Suprapubic skin (tissue), 4 donors: ENCODE measurements around the gene ZNF229. TPM values are rescaled to one million over a fixed set of nuclear protein-coding genes. Genes with fewer than 3 reads are reported as not detected.
"Not testable (repeated sequence)": the region's sequence is repeated elsewhere in the genome, so short reads cannot be mapped to it uniquely, and the experiment has no call there.

ENCODE experiments used
- DNase-seq, 2 donors: peaks; one replicate each; pipeline ENCODE4 v3.0.0-alpha.2; 2019; ENCODE audit warnings: low spot score in 2 of 2
- H3K27ac ChIP-seq: fragments of 200-600 bp; sonication (generic); one replicate; pipeline ENCODE4 v1.5.1; 2019
- H3K27me3 ChIP-seq: fragments of 200-600 bp; sonication (generic); one replicate; pipeline ENCODE4 v1.5.1; 2019
- H3K36me3 ChIP-seq: fragments of 200-600 bp; sonication (generic); one replicate; pipeline ENCODE4 v1.5.1; 2019
- H3K4me1 ChIP-seq: fragments of 200-600 bp; sonication (generic); one replicate; pipeline ENCODE4 v1.5.1; 2019
- H3K4me3 ChIP-seq: fragments of 200-600 bp; sonication (generic); one replicate; pipeline ENCODE4 v1.5.1; 2019; ENCODE audit warnings: mild to moderate bottlenecking
- H3K9me3 ChIP-seq: fragments of 200-600 bp; sonication (generic); one replicate; pipeline ENCODE4 v1.5.1; 2019
- CTCF ChIP-seq, 2 donors: fragments of 200-600 bp in 1 of 2; fragments of 450-650 bp in 1 of 2; sonication (generic) in 1 of 2; IDR thresholded peaks; one replicate each; pipeline ENCODE4 v1.5.1; 2016 to 2019; ENCODE audit warnings: antibody characterized with exemption in 2 of 2, mild to moderate bottlenecking in 1 of 2, moderate library complexity in 1 of 2
- EP300 ChIP-seq: sonication (generic); formaldehyde crosslinking; IDR thresholded peaks from one replicate; pipeline ENCODE4 v1.6.1; 2017; ENCODE audit warnings: antibody characterized with exemption
- POLR2A ChIP-seq, 2 donors: fragments of 450-650 bp; IDR thresholded peaks; one replicate each; pipeline ENCODE4 v1.6.1; 2017; ENCODE audit warnings: antibody characterized with exemption in 2 of 2, mild to moderate bottlenecking in 2 of 2, moderate library complexity in 2 of 2
- POLR2AphosphoS5 ChIP-seq, 3 donors: sonication (generic); formaldehyde crosslinking; IDR thresholded peaks; one replicate each; pipeline ENCODE4 v1.6.1; 2017; ENCODE audit warnings: antibody characterized with exemption in 3 of 3
- WGBS: methylation state at CpG from one replicate; pipeline ENCODE4 v1.1.5; 2018; 5-methylcytosine and 5-hydroxymethylcytosine counted together
- total RNA-seq, 4 donors: library from RNA; depleted of rRNA; stranded (reverse); fragments of >200 nt; gene quantifications; one replicate each; pipeline ENCODE4 v1.1.0, GENCODE V29; 2016

The ZNF229 gene
- total RNA-seq: 10 to 100 TPM in 1 of 4 donors, 1 to 10 TPM in 1, under 1 TPM in 2; 0.83 to 10.6 (median 1.6) TPM

GRCh38 chr19:44447916-44448674 is at the start of gene ZNF229:
TSS of gene ZNF229 (minus strand) at chr19:44448472. CDS start at chr19:44442847, 5,625 bp downstream.
- peak in 1 of 2 donors; percentile 64 for DNase-seq
- peaks cover 59% of the 10 kb centered on the region for H3K9me3 ChIP-seq

GRCh38 chr19:44496711-44497110 is 48.4 kb upstream of the ZNF229 start:
- no peak overlapping the region for H3K4me3 ChIP-seq
- TF ChIP-seq POLR2AphosphoS5 (IDR thresholded peaks at IDR 0.05) (no peak), EP300 (no peak), POLR2A (IDR thresholded peaks at IDR 0.05) (no peak), CTCF (IDR thresholded peaks at IDR 0.05) (no peak)
- no peak for DNase-seq
- peaks cover 23% of the 10 kb centered on the region for H3K4me1 ChIP-seq
- 100% methylated on average over 1 of the region's 1 CpG for WGBS
- peaks cover 64% of the 10 kb centered on the region for H3K9me3 ChIP-seq
- H3K27me3 ChIP-seq: no peaks in the 10 kb centered on the region
- peaks cover 66% of the 10 kb centered on the region for H3K36me3 ChIP-seq
- no peak overlapping the region for H3K27ac ChIP-seq

More at GRCh38 chr19:44447916-44448674, at the start of gene ZNF229:
- Histone ChIP-seq H3K36me3 (no peaks in the 10 kb centered on the region), H3K27ac (no peak within 1 kb of the TSS), H3K4me1 (no peaks in the 10 kb centered on the region), H3K4me3 (peak within 1 kb of the TSS; percentile 50), H3K27me3 (peaks cover 10% of the 10 kb centered on the region)
- WGBS: 5% methylated on average over 36 of the region's 45 CpGs
- TF ChIP-seq CTCF (IDR thresholded peaks at IDR 0.05) (no peak), POLR2AphosphoS5 (IDR thresholded peaks at IDR 0.05) (no peak), EP300 (no peak), POLR2A (IDR thresholded peaks at IDR 0.05) (no peak)

GRCh38 chr19:44476559-44477408 is 28.5 kb upstream of the ZNF229 start:
- Histone ChIP-seq H3K27me3 (no peaks in the 10 kb centered on the region), H3K9me3 (peaks cover 95% of the 10 kb centered on the region), H3K4me3 (no peak overlapping the region), H3K36me3 (peaks cover 59% of the 10 kb centered on the region), H3K27ac (no peak overlapping the region), H3K4me1 (no peaks in the 10 kb centered on the region)
- peak in 1 of 3 donors; percentile 6 for TF ChIP-seq POLR2AphosphoS5 (IDR thresholded peaks at IDR 0.05)
- TF ChIP-seq POLR2A (IDR thresholded peaks at IDR 0.05): no peak
- TF ChIP-seq EP300: no peak
- TF ChIP-seq CTCF (IDR thresholded peaks at IDR 0.05): no peak
- 81% methylated on average over 7 of the region's 7 CpGs for WGBS
- no peak for DNase-seq

- H3K36me3 ChIP-seq, DNase-seq, H3K27ac ChIP-seq, H3K27me3 ChIP-seq, H3K4me1 ChIP-seq, H3K4me3 ChIP-seq: not testable (repeated sequence)
- peaks cover 53% of the 10 kb centered on the region for H3K9me3 ChIP-seq
- WGBS: 81% methylated on average over 5 of the region's 5 CpGs
Observed at GRCh38 chr19:44468730-44469129, 20.5 kb upstream of the ZNF229 start.

GRCh38 chr19:44462600-44463286 is 14.5 kb upstream of the ZNF229 start:
- 53% methylated on average over 3 of the region's 3 CpGs for WGBS
- H3K9me3 ChIP-seq: peaks cover 33% of the 10 kb centered on the region

GRCh38 chr19:44456016-44456415 is 7.7 kb upstream of the ZNF229 start:
- H3K4me1 ChIP-seq, H3K4me3 ChIP-seq, H3K27me3 ChIP-seq, H3K36me3 ChIP-seq, H3K27ac ChIP-seq: not testable (repeated sequence)
- peak in 1 of 2 donors; percentile 55 for DNase-seq
- no CpG with 5 or more reads among the region's 13 CpGs for WGBS
- H3K9me3 ChIP-seq: peaks cover 48% of the 10 kb centered on the region

More at GRCh38 chr19:44462600-44463286, 14.5 kb upstream of the ZNF229 start:
- not testable (repeated sequence) for H3K27ac ChIP-seq, H3K4me1 ChIP-seq, H3K27me3 ChIP-seq, H3K36me3 ChIP-seq, DNase-seq, H3K4me3 ChIP-seq
